Lung (tissue), 12 donors: ENCODE results near the gene HMGN1. TPM values are rescaled to one million over a fixed set of nuclear protein-coding genes. Genes with fewer than 3 reads are reported as not detected.

Experiments
- ATAC-seq: fragments of 200-7000 bp; cut with Tn5 transposase; one replicate; pipeline ENCODE4 v1.9.1; 2020; ENCODE audit warnings: moderate number of reproducible peaks; ENCODE audit not compliant: insufficient read depth, low FRiP score
- DNase-seq, 3 donors: peaks; one replicate each; pipeline ENCODE4 v3.0.0-alpha.2; 2013 to 2017
- H3K27ac ChIP-seq, 2 donors: one replicate each; pipeline ENCODE4 v1.5.1; 2013; ENCODE audit warnings: mild to moderate bottlenecking in 2 of 2, moderate library complexity in 2 of 2, control low read depth in 1 of 2, inconsistent platforms in 1 of 2, low read depth in 1 of 2, low read length in 1 of 2
- H3K27me3 ChIP-seq, 3 donors: one replicate each; pipeline ENCODE4 v1.5.1; 2013; ENCODE audit warnings: low read length in 2 of 3; ENCODE audit not compliant: control insufficient read depth in 3 of 3, insufficient read depth in 3 of 3
- H3K36me3 ChIP-seq, 4 donors: one replicate each; pipeline ENCODE4 v1.5.1; 2013; ENCODE audit warnings: low read length in 4 of 4, mild to moderate bottlenecking in 1 of 4, moderate library complexity in 1 of 4; ENCODE audit not compliant: control insufficient read depth in 4 of 4, insufficient read depth in 4 of 4
- H3K4me1 ChIP-seq, 5 donors: one replicate each; pipeline ENCODE4 v1.5.1; 2013; ENCODE audit warnings: low read length in 5 of 5, mild to moderate bottlenecking in 2 of 5, moderate library complexity in 1 of 5; ENCODE audit not compliant: control insufficient read depth in 5 of 5, insufficient read depth in 5 of 5
- H3K4me3 ChIP-seq: one replicate; pipeline ENCODE4 v1.5.1; 2013; ENCODE audit warnings: mild to moderate bottlenecking, control low read depth, moderate library complexity
- H3K9ac ChIP-seq, 2 donors: one replicate each; pipeline ENCODE4 v1.5.1; 2013; ENCODE audit warnings: low read length in 2 of 2, control low read depth in 1 of 2; ENCODE audit not compliant: insufficient read depth in 1 of 2
- H3K9me3 ChIP-seq, 4 donors: one replicate each; pipeline ENCODE4 v1.5.1; 2013; ENCODE audit warnings: low read length in 3 of 4, mild to moderate bottlenecking in 1 of 4, moderate library complexity in 1 of 4; ENCODE audit not compliant: control insufficient read depth in 4 of 4, insufficient read depth in 3 of 4
- CTCF ChIP-seq: IDR thresholded peaks from 2 replicates; pipeline ENCODE4 v1.5.1; 2012; ENCODE audit warnings: mild to moderate bottlenecking; ENCODE audit errors: control extremely low read depth, extremely low read depth
- WGBS, 2 donors: extraction: QIAGEN DNeasy Blood & Tissue Kit; methylation state at CpG; one replicate each; pipeline ENCODE4 v1.1.7; 2013; 5-methylcytosine and 5-hydroxymethylcytosine counted together
- polyA plus RNA-seq, 2 donors: library from polyadenylated mRNA; stranded (reverse); fragments of 200-250 nt; gene quantifications; one replicate each; pipeline ENCODE4 v1.2.1, GENCODE V29; 2013
- total RNA-seq, 2 donors: library from RNA; depleted of rRNA in 1 of 2; stranded (reverse); fragments of >200 nt in 1 of 2; gene quantifications; one replicate each; pipeline ENCODE4 v1.2.1, GENCODE V29; 2014 to 2021
- donor health status: control.
- donor health status: control.
- donor health status: Bipolar disorder and iron deficiency.
- donor health status: healthy.
- donor health status: DM: yes; HTN: yes; CAD: no.

The HMGN1 gene
- total and polyA plus RNA-seq, 4 donors, result 124 to 375 (median 166) TPM

GRCh38 chr21:39366563-39366962, 17.7 kb upstream of the HMGN1 start:
- no peak overlapping the region for H3K27ac ChIP-seq
- TF ChIP-seq CTCF, result no peak
- H3K4me1 ChIP-seq, result no peaks in the 10 kb centered on the region
- 89 to 96% methylated on average over 4 of the region's 4 CpGs for WGBS, 2 donors
- H3K4me3 ChIP-seq, result no peak overlapping the region
- H3K9ac ChIP-seq, result no peak overlapping the region
- DNase-seq, result no peak
- no peaks in the 10 kb centered on the region for H3K36me3 ChIP-seq
- no peak for ATAC-seq
- no peaks in the 10 kb centered on the region for H3K27me3 ChIP-seq
- H3K9me3 ChIP-seq, result peaks cover 0 to 2% (median 0%) of the 10 kb centered on the region in 4 donors

GRCh38 chr21:39364949-39365348, 16.1 kb upstream of the HMGN1 start:
- TF ChIP-seq CTCF, result no peak
- WGBS, 2 donors, result 75 to 92% methylated on average over 4 of the region's 4 CpGs
- no peaks in the 10 kb centered on the region for H3K27me3 ChIP-seq
- H3K27ac ChIP-seq, result no peak overlapping the region
- no peak overlapping the region for H3K9ac ChIP-seq
- no peaks in the 10 kb centered on the region for H3K36me3 ChIP-seq
- H3K4me1 ChIP-seq, result no peaks in the 10 kb centered on the region
- H3K9me3 ChIP-seq, result peaks cover 0 to 2% (median 0%) of the 10 kb centered on the region in 4 donors
- ATAC-seq, result no peak
- DNase-seq, result no peak
- H3K4me3 ChIP-seq, result no peak overlapping the region

- Histone ChIP-seq H3K9me3 (peaks cover 0 to 2% (median 0%) of the 10 kb centered on the region in 4 donors), H3K9ac (no peak overlapping the region), H3K4me3 (no peak overlapping the region), H3K4me1 (no peaks in the 10 kb centered on the region), H3K27ac (no peak overlapping the region), H3K27me3 (no peaks in the 10 kb centered on the region), H3K36me3 (no peaks in the 10 kb centered on the region)
- DNase-seq (no peak), ATAC-seq (no peak)
- WGBS, 2 donors, result 52 to 79% methylated on average over 6 of the region's 6 CpGs
- no peak for TF ChIP-seq CTCF
Measured at GRCh38 chr21:39363607-39364555, 15.0 kb upstream of the HMGN1 start.
